ENCODE results near the gene BLMH.

GRCh38 chr17:30239089-30239462 is 52.7 kb downstream of the BLMH start:
- TF ChIP-seq LEF1 (IDR thresholded peaks at IDR 0.05; ENCODE audit: borderline replicate concordance) (no peak), ARNT (IDR thresholded peaks at IDR 0.05) (no peak), NFRKB (IDR thresholded peaks at IDR 0.05) (no peak), HDGF (IDR thresholded peaks at IDR 0.05; ENCODE audit: borderline replicate concordance) (no peak), SUZ12 (IDR thresholded peaks at IDR 0.05) (no peak), FOXA1 (IDR thresholded peaks at IDR 0.05) (no peak), TARDBP (IDR thresholded peaks at IDR 0.05) (no peak), SP1 (IDR thresholded peaks at IDR 0.05) (no peak), CTBP1 (IDR thresholded peaks at IDR 0.05; ENCODE audit: borderline replicate concordance) (no peak), FOXM1 (IDR thresholded peaks at IDR 0.05; ENCODE audit: borderline replicate concordance) (no peak)
